Adrenal gland (tissue), 5 donors: Measurements from ENCODE around the gene DRC7.

Experiments used
- CTCF ChIP-seq, 6 experiments: fragments of 450-650 bp in 4 of 6; fragments of 200-600 bp in 2 of 6; sonication (generic) in 1 of 6; IDR thresholded peaks; 1 replicate in 5 of 6; 2 replicates in 1 of 6; pipeline versions ENCODE4 v1.5.1 to v1.8.0; 2016 to 2021; ENCODE audit warnings: antibody characterized with exemption in 6 of 6, mild to moderate bottlenecking in 2 of 6, moderate library complexity in 1 of 6
- POLR2A ChIP-seq, 2 donors: fragments of 450-650 bp; IDR thresholded peaks; one replicate each; pipeline ENCODE4 v1.6.1; 2017; ENCODE audit warnings: antibody characterized with exemption in 2 of 2, mild to moderate bottlenecking in 2 of 2, moderate library complexity in 1 of 2
- donor health status: DM: no; HTN: no; CAD: no.

- TF ChIP-seq CTCF (IDR thresholded peaks at IDR 0.05) (no peak), POLR2A (IDR thresholded peaks at IDR 0.05) (no peak)
Observed at GRCh38 chr16:57741660-57742191, 47.1 kb downstream of the DRC7 start.
